Fibroblast of the aortic adventitia (primary cell): ENCODE data around the gene COX4I2. TPM values are rescaled to one million over a fixed set of nuclear protein-coding genes. Genes with fewer than 3 reads are reported as not detected.

Experiments
- DNase-seq: peaks from one replicate; pipeline ENCODE4 v3.0.0-alpha.2; 2010; ENCODE audit warnings: low read depth
- H3K4me3 ChIP-seq: 2 replicates; pipeline ENCODE4 v1.5.1; 2011; ENCODE audit warnings: low read depth, mild to moderate bottlenecking, control low read depth, low read length, moderate library complexity
- CTCF ChIP-seq: IDR thresholded peaks from 2 replicates; pipeline ENCODE4 v1.5.1; 2011; ENCODE audit warnings: mild to moderate bottlenecking, low read length, control low read depth, inconsistent platforms; ENCODE audit not compliant: insufficient read depth
- total RNA-seq: library from RNA; depleted of rRNA; stranded (reverse); fragments of >200 nt; gene quantifications from 2 replicates; pipeline ENCODE4 v1.2.3, GENCODE V29; 2012; ENCODE audit warnings: low replicate concordance

Gene COX4I2
- total RNA-seq, 1 donor = not detected

- DNase-seq = peak; percentile 18
- no peak for TF ChIP-seq CTCF
- no peak overlapping the region for H3K4me3 ChIP-seq
Measured at GRCh38 chr20:31630187-31630790, 7.4 kb upstream of the COX4I2 start.

DNA sequence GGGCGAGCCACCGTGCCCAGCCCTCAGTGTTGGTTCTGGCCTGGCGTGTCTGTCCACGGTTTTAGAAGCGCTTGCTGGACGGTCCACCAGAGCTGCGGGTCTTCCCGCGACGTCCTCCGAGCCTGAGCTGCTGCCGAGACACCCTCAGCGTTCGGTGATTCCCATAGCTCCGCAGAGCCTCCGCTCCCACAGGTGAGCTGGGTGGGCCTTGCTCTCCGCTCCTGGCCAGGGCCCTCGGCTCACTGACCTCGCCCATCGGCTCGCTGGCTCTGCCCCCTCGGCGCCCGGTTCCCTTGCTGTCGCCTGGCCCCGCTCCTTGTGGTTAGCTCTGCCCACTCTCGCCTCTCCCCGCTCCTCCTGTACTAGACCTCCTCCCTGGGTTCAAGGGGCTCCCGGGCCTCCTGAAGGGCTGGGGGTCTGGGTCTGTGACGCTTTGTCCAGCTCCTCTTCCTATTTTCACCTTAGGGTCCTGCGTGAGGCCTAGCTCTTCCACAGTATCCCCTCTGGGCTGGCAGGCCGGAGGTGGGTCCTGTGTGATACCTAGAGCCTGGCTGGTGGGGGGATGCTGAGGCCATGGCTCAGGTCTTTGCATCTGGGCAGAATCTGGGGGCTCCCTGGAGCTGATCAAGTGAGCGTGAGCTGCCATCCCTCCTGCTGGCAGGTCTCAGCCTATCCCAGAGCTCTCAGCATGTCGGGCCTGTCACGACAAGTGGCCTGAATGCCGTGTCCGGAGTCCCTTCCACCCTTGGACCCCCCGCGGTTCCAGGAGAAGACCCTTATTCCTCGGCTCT, 5.0 kb upstream of the COX4I2 start:
- TF ChIP-seq CTCF = no peak
- H3K4me3 ChIP-seq = no peak overlapping the region
- no peak for DNase-seq

DNA sequence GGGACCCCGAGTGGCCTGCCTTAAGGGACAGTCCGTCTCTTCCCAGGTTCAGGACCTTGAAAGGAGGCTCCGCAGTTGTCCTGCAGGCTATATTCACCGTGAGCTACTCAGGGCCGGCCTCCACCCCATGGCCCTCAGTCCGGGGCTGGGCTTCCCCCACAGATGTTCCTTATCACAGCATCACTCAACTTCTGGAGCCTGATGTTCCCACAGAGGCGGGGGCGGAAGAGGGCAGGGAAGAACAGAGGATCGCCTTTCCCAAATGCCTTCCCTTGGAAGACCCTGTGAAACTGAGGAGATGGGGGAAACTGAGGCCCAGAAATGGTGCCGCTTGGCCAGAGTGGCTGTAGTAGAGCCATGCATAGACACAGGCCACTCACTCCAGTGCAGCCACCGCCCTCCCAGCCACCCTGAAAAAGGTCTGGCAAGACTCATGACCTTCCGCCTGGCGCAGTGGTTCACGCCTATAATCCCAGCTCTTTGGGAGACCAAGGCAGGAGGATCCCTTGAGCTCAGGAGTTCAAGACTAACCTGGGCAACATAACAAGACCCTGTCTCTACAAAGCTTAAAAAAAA, 4.3 kb upstream of the COX4I2 start:
- no peak overlapping the region for H3K4me3 ChIP-seq
- no peak for TF ChIP-seq CTCF
- no peak for DNase-seq

GRCh38 chr20:31638317-31638716, 605 bp downstream of the COX4I2 start:
- TF ChIP-seq CTCF = no peak
- DNase-seq = no peak
- H3K4me3 ChIP-seq = no peak overlapping the region

DNA sequence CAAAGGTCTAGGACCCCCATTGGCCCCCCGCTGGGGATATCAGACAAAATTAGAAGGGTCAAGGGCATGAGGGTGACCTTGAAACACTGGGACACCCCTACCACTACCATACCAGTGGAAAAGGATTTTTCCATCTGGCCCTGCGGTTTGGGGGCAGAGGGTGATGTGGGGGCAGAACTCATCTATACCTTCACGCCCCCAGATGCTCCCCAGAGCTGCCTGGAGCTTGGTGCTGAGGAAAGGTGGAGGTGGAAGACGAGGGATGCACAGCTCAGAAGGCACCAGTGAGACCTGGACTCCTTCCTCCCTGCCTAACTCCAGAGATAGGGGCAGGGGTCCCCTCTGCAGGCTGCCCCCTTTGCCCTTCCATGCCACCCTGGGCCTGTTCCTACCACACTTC, 1.1 kb downstream of the COX4I2 start:
- H3K4me3 ChIP-seq = no peak overlapping the region
- no peak for TF ChIP-seq CTCF
- no peak for DNase-seq

- no peak for TF ChIP-seq CTCF
- no peak for DNase-seq
- no peak overlapping the region for H3K4me3 ChIP-seq
Measured at GRCh38 chr20:31640259-31640658, 2.5 kb downstream of the COX4I2 start.
